A673 (cell line): ENCODE data around the gene LAMA5. TPM values are rescaled to one million over a fixed set of nuclear protein-coding genes. Genes with fewer than 3 reads are reported as not detected.

ENCODE experiments used
- BruUV-seq: library from RNA; stranded (reverse); fragments of 400-500 nt; replicated peaks from 2 replicates; lab custom pipeline; 2021; lab: Mats Ljungman, UMichigan
- CTCF ChIA-PET: fragments of 300-600 bp; sonication (Branson Sonifier 250); formaldehyde crosslinking; loops from one replicate; lab custom pipeline; 2022; ENCODE audit warnings: antibody characterized with exemption; lab: Charles Lee
- POLR2A ChIA-PET: fragments of 300-600 bp; sonication (Branson Sonifier 250); formaldehyde crosslinking; loops from one replicate; lab custom pipeline; 2022; ENCODE audit warnings: antibody characterized with exemption; ENCODE audit not compliant: low non-redundant PET; lab: Charles Lee
- DNase-seq: peaks from one replicate; pipeline ENCODE4 v3.0.0-alpha.2; 2015; ENCODE audit warnings: low spot score
- H3K27ac ChIP-seq: fragments of 200-600 bp; sonication (generic); 2 replicates; pipeline ENCODE4 v1.5.1; 2016; ENCODE audit warnings: mixed run types, low read depth, mild to moderate bottlenecking, mixed read lengths, antibody characterized with exemption, low read length; ENCODE audit not compliant: poor library complexity, severe bottlenecking
- H3K27me3 ChIP-seq: fragments of 200-600 bp; sonication (generic); replicated peaks from 2 replicates; pipeline ENCODE4 v1.6.1; 2017; ENCODE audit warnings: mixed run types, low read depth, mild to moderate bottlenecking, mixed read lengths, antibody characterized with exemption, low read length; ENCODE audit not compliant: insufficient read depth, poor library complexity
- H3K36me3 ChIP-seq: fragments of 200-600 bp; sonication (generic); 2 replicates; pipeline ENCODE4 v1.6.1; 2016; ENCODE audit warnings: mixed run types, mild to moderate bottlenecking, mixed read lengths, antibody characterized with exemption, low read length; ENCODE audit not compliant: insufficient read depth, poor library complexity, severe bottlenecking
- H3K4me1 ChIP-seq: fragments of 200-600 bp; sonication (generic); 2 replicates; pipeline ENCODE4 v1.6.1; 2017; ENCODE audit warnings: mixed run types, mild to moderate bottlenecking, mixed read lengths, antibody characterized with exemption, low read length; ENCODE audit not compliant: insufficient read depth, poor library complexity, severe bottlenecking
- H3K4me3 ChIP-seq: fragments of 200-600 bp; sonication (generic); 2 replicates; pipeline ENCODE4 v1.5.1; 2016; ENCODE audit warnings: low read depth, mixed run types, mild to moderate bottlenecking, mixed read lengths, low read length; ENCODE audit not compliant: poor library complexity, severe bottlenecking
- H3K9me3 ChIP-seq: fragments of 200-600 bp; sonication (generic); 2 replicates; pipeline ENCODE4 v1.6.1; 2016; ENCODE audit warnings: mixed run types, low read depth, mild to moderate bottlenecking, mixed read lengths, antibody characterized with exemption, low read length; ENCODE audit not compliant: poor library complexity, severe bottlenecking
- EZH2 ChIP-seq: fragments of 200-600 bp; sonication (generic); IDR thresholded peaks from 2 replicates; pipeline ENCODE4 v1.6.1; 2017; ENCODE audit warnings: borderline replicate concordance, low read depth, mild to moderate bottlenecking, mixed read lengths, antibody characterized with exemption, low read length; ENCODE audit not compliant: poor library complexity, severe bottlenecking
- intact Hi-C: fragments of 100-400 bp; cut with micrococcal nuclease; formaldehyde crosslinking; loops from one replicate; pipeline ENCODE4 v1.10.0; 2022; ENCODE audit not compliant: unreplicated experiment
- total RNA-seq: library from RNA; stranded (reverse); gene quantifications from 2 replicates; pipeline ENCODE4 v1.2.3, GENCODE V29; 2021
- TF ChIP-seq, protein P1 (sequence below): fragments of 300-800, 200-600 bp; sonication (generic); conservative IDR thresholded peaks from 2 replicates; pipeline ENCODE4 v1.5.1; 2017; ENCODE audit warnings: low read depth, mild to moderate bottlenecking, antibody characterized with exemption, low read length, moderate library complexity, mixed read lengths

Gene LAMA5
- total RNA-seq, 1 experiment from 2014 or later: 4.2 TPM

DNA sequence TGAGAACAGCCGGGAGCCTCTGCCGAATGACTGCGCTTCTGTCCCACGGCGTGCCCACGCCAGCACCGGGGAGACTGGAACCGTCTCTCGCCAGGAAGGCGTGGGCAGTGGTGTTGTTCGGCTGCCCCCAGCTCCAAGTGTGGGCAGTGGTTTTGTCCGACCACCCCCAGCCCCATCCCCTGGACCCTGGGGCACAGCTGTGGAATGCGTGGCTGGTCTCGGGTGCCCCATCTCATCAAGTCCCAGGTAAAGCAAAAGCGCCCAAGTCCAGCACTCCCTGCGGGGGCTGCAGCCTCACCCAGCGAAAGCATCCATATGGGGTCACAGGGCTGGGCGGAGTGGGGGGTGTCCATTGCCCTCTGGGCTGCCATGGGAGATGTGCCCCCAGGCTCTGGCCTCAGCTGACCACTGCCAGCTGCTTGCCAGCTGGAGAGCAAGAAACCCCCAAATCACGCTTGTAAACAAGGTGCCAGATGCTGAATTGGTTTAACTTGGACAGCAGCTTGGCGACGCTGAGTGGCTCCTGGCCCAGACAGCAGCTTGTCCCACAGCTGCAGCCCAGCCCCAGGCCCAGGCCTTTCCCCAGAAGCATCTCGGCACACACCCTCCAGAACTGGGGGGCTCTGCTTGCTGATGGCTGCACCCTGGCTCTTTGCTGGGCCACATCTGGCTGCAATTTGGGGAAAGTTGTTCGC is 35.5 kb upstream of the LAMA5 start:
- Histone ChIP-seq H3K4me3 (no peak overlapping the region), H3K36me3 (no peaks in the 10 kb centered on the region), H3K9me3 (no peaks in the 10 kb centered on the region), H3K27ac (no peak overlapping the region), H3K27me3 (no peaks in the 10 kb centered on the region), H3K4me1 (peaks cover 3% of the 10 kb centered on the region)
- BruUV-seq: no TSS peak
- TF ChIP-seq EZH2: no peak
- TF ChIP-seq, protein P1, sequence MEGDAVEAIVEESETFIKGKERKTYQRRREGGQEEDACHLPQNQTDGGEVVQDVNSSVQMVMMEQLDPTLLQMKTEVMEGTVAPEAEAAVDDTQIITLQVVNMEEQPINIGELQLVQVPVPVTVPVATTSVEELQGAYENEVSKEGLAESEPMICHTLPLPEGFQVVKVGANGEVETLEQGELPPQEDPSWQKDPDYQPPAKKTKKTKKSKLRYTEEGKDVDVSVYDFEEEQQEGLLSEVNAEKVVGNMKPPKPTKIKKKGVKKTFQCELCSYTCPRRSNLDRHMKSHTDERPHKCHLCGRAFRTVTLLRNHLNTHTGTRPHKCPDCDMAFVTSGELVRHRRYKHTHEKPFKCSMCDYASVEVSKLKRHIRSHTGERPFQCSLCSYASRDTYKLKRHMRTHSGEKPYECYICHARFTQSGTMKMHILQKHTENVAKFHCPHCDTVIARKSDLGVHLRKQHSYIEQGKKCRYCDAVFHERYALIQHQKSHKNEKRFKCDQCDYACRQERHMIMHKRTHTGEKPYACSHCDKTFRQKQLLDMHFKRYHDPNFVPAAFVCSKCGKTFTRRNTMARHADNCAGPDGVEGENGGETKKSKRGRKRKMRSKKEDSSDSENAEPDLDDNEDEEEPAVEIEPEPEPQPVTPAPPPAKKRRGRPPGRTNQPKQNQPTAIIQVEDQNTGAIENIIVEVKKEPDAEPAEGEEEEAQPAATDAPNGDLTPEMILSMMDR: no peak
- CTCF ChIA-PET: no interaction called here
- DNase-seq: no peak
- intact Hi-C loops: no loop called here
- POLR2A ChIA-PET: no interaction called here

DNA sequence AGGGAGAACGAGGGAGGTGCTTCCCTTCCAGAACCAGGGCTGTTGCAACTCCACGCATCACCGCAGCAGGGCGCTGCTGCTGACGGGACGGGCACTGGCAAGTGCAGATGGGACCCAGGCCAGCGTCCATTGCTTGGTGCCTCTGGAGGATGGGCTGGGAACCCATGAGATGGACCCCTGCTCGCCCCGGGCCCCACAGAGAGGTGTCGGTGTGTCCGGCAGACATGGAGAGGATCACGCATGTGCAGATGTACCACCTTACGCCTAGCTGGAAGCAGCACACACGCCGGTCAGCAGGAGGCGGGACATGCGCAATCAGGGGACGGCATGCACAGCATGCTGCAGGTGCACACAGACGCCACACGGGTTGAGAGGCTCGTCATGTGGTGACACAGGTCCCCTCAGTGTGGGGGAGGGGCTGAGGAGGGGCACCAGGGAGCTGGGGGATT is 34.2 kb upstream of the LAMA5 start:
- Histone ChIP-seq H3K9me3 (no peaks in the 10 kb centered on the region), H3K27ac (no peak overlapping the region), H3K4me1 (peaks cover 3% of the 10 kb centered on the region), H3K27me3 (no peaks in the 10 kb centered on the region), H3K36me3 (no peaks in the 10 kb centered on the region), H3K4me3 (no peak overlapping the region)
- DNase-seq: no peak
- TF ChIP-seq, protein P1: peak; percentile 38; the same call in 1 of the 2 replicates
- no peak for TF ChIP-seq EZH2
- BruUV-seq: no TSS peak
- intact Hi-C loops: no loop called here
- CTCF ChIA-PET: no interaction called here
- POLR2A ChIA-PET: no interaction called here

DNA sequence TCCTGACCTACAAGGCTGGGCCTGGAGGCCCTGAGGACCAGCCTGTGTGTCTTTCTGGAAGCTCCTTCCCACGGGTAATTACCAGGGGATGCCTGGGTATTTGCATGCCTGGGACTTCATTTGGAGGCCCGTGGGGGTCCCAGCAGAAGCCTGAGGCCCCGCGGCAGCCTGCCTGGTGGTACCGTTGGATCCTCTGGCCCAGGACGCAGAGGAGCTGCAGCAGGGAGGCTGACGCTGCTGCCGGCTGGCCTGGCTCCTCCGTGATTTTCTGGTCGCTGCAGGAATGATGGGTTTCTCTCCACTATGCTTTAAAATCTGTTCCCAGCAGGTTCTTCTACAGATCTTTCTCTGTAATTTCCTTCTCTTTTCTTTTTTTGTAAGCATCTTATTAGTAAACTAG is 33.4 kb upstream of the LAMA5 start:
- no peaks in the 10 kb centered on the region for H3K4me1 ChIP-seq
- no peaks in the 10 kb centered on the region for H3K27me3 ChIP-seq
- ChIA-PET CTCF (no interaction called here), POLR2A (interaction anchor here (0.9 kb wide), 1 partner anchor 10 kb away, joined by 3 read pairs; no protein-coding TSS in a partner anchor)
- intact Hi-C loops: no loop called here
- DNase-seq: no peak
- H3K27ac ChIP-seq: no peak overlapping the region
- no peaks in the 10 kb centered on the region for H3K36me3 ChIP-seq
- no peaks in the 10 kb centered on the region for H3K9me3 ChIP-seq
- BruUV-seq: no TSS peak
- H3K4me3 ChIP-seq: no peak overlapping the region
- no peak for TF ChIP-seq EZH2
- TF ChIP-seq, protein P1: no peak
